T-helper 1 cell (primary cell): ENCODE results near the gene TNXB.

ENCODE experiments used
- DNase-seq, 5 donors: peaks; one replicate each; pipeline ENCODE4 v3.0.0-alpha.2; 2012 to 2020
- total RNA-seq, 4 donors: gene quantifications; one replicate each; lab custom pipeline; 2026; lab: John Stamatoyannopoulos, UW

TNXB gene, protein sequence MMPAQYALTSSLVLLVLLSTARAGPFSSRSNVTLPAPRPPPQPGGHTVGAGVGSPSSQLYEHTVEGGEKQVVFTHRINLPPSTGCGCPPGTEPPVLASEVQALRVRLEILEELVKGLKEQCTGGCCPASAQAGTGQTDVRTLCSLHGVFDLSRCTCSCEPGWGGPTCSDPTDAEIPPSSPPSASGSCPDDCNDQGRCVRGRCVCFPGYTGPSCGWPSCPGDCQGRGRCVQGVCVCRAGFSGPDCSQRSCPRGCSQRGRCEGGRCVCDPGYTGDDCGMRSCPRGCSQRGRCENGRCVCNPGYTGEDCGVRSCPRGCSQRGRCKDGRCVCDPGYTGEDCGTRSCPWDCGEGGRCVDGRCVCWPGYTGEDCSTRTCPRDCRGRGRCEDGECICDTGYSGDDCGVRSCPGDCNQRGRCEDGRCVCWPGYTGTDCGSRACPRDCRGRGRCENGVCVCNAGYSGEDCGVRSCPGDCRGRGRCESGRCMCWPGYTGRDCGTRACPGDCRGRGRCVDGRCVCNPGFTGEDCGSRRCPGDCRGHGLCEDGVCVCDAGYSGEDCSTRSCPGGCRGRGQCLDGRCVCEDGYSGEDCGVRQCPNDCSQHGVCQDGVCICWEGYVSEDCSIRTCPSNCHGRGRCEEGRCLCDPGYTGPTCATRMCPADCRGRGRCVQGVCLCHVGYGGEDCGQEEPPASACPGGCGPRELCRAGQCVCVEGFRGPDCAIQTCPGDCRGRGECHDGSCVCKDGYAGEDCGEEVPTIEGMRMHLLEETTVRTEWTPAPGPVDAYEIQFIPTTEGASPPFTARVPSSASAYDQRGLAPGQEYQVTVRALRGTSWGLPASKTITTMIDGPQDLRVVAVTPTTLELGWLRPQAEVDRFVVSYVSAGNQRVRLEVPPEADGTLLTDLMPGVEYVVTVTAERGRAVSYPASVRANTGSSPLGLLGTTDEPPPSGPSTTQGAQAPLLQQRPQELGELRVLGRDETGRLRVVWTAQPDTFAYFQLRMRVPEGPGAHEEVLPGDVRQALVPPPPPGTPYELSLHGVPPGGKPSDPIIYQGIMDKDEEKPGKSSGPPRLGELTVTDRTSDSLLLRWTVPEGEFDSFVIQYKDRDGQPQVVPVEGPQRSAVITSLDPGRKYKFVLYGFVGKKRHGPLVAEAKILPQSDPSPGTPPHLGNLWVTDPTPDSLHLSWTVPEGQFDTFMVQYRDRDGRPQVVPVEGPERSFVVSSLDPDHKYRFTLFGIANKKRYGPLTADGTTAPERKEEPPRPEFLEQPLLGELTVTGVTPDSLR (N-terminal part only)
- total RNA-seq = 5.4 to 9.7 (median 7.3) reads per million in 4 donors

DNA sequence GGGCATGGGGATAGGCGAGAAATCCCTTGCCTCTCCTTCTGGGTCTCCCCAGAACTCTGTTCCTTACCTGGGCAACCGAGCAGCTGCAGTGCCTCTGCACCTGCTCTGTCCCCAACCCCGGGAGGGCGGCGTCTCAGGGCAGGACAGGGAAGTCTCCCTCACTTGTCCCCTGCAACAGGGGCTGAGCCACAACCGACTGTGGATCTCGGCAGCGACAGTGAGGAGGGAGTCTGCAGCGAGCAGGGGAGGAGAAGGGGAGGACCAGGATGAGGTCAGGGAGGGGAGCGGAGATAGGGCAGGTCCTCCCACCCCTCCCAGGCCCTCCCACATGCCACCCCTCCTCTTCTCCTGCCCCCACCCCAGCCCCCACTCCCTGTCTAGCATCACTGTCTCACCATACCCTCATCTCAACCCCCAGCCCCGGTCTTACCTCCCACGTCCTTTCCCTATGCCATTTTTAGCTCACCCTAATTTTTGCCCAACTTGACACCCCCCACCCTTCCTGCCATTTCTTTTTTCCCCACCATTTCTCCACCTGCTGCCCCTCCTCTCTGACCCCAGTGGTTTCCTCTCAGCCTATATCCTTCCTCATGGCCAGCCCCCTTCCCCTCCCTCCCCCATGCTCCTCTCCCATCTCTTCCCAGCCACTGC, at the start of gene TNXB:
Gene TNXB, minus strand, starts transcription at position 225 of the 651 bp plus-strand sequence. CDS start 11,140 bp downstream, outside the sequence.
- no peak for DNase-seq

DNA sequence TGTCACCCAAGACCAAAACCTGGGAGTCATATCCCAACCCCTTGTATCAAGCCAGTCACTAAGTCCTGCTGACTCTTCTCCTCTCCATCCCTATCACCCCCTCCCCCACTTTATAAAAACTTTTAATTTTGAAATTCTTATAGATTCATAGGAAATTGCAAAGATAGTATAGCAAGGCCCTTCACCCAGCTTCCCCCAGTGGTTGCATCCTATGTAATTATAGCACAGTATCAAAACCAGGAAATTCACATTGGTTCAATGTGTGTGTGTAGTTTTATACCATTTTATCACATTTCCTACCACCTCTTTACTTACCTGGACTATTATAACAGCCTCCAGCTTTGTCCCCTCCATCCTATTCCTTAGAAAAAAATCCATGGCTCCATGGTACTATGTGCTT, 48.9 kb upstream of the TNXB start:
- no peak for DNase-seq

DNA sequence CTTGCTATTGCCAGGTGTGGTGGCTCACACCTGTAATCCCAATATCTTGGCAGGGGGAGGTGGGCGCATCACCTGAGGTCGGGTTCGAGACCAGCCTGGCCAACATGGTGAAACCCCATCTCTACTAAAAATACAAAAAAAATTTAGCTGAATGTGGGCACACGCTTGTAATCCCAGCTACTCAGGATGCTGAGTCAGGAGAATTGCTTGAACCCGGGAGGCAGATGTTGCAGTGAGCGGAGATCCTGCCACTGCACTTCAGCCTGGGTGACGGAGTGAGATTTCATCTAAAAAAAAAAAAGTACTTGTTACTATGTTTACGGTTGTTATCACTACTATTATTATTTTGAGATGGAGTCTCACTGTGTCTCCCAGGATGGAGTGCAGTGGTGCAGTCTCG, 47.8 kb upstream of the TNXB start:
- DNase-seq = no peak

DNA sequence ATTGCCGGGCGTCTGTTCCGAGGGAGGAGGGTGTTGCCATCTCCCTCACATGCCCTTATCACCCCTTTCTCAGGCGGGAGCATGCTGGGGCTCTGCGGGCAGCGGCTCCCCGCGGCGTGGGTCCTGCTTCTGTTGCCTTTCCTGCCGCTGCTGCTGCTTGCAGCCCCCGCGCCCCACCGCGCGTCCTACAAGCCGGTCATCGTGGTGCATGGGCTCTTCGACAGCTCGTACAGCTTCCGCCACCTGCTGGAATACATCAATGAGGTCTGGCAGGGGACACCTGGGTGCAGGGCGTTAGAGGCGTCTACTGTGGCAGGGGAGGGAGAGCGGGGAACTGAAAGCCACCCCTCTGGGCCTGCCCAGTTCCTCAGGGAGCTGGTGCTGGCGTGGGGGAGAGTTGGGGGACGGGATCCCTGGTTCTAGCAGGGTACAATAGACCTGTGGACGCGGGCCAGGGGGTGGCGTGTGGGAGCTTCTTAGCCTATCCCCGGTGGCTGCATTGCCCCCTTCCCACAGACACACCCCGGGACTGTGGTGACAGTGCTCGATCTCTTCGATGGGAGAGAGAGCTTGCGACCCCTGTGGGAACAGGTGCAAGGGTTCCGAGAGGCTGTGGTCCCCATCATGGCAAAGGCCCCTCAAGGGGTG, 45.5 kb upstream of the TNXB start:
- DNase-seq = peak; percentile 40 to 75 (median 55)

DNA sequence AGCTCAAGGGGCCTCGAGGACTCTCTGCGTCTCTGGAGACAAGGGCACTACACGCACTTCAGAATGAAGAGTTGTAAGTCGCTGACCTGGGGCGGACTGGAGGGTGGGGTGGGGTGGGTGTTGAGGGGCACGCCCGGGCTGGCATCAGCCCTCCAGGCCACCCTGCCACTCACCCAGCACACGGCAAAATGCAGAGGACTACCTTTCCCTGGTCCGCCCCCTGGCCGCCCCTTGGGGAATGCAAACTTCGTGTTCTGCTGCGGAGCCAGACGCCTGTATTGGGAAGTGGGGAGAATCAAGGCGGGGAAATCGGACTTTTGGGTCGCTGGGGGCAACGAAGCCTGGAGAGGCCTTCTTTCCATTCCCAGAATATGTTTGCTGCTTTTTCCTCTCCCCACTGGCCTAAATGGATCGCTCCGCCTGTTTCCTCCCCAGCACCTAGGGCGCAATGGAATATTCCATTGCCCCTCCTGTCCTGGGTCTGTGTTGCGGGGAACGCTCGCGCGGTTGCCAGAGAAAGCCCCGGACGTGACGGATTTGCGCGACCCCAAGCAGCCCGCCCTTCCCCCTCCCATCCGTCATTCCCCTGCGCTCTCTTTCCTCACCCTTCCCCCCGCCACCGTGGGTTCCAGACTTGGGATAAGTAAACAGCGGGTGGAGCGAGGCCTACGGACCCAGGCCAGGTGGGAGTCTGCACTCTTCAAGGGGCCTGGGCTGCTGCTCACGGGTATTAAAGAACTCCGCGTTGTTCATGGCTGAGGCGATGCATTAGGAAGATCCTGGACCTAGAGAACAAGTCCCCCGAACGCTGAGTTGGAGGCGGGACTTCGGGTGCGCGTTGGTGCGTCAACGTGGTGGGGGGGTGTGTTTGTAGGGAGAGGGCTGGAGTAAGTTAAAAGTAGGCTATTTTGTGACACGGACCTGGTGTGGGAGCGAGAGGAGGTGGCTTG, 44.7 kb upstream of the TNXB start, which contains the start of gene PPT2:
Gene PPT2, plus strand, starts transcription at position 578 of the 950 bp plus-strand sequence. CDS start 454 bp downstream, outside the sequence.
- DNase-seq = peak; percentile 29 to 84 (median 56)

DNA sequence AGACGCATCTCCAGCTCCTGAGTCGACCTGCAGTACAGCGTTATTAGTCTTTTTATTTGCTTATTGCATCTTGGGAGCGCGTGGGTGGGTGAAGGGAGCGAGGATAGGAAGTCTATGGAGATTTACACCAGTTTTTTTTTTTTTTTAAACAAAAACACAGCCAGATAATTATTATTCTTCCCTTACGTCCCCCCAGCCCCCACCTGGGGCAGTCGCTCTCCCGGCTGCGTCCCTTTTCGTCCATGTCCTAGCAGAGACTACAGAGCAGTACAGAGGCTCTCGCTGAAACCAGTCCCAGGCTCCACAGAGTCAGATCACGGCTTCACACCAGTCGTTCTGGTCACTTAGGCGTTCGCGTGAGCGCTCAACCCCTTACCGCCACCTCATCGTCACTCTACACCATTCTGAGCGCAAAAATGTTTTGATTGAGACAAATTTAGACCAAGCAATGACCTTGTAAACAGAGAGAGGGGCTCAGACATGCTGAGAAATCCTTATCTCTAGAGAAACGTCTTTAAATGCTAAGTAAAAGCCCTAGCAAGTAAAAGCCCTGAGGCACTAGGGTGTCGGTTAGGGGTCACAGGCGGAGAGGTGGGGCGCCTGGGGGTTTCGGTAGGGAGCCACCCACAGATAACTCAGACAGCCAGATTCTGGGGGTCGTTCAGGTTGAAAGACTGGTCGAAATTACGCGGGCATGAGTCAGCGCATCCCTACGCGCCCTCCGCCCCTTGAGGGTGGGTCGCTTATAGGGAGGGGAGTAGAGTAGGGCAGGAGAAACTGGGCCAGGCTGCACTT, 43.8 kb upstream of the TNXB start:
- no peak for DNase-seq

DNA sequence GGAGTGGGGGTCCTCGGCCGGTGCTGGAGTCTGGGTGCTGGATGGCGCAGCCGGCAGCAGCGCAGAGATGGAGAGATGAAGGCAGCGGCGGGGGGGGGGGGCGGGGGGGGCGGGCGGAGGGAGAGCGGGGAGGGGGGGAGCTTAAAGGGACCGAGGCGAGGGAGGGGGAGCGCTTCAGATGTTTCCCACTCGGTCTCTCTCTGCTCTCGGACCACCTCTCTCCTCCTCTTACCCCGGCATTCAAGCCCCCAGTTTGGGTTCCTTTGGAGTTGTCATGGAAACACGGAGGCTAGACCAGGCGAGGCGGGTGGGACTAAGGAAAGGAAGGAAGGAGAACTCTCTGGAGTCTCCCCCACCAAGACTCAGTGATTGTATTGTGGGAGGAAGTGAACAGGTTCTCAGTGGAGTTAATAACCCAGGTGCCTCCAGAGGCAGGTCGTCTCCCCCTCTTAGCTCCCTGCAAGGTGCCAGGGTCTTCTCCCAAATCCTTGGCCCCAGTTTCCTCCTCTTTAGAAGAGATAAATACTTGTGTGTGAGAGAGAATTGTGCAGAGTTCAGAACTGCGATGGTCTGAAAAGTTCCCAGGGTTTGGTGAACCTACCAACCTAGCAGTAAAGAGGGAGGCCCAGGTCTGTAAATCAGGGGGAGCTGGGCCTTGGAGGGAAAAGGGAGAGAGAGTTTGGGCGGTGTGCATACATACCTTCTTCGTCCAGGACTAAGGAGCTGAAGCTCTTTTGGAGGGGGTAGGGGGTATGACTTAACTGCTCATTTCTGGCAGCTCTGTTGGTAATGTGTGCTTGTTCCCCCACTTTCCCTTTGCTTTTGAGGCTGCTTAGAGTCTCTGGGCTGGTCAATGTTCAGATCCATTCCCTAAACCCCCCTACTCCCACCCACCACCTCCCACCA, 43.0 kb upstream of the TNXB start, which contains the start of gene PRRT1:
Gene PRRT1, minus strand, starts transcription at position 77 of the 906 bp plus-strand sequence. CDS start 112 bp downstream, outside the sequence.
- no peak for DNase-seq

DNA sequence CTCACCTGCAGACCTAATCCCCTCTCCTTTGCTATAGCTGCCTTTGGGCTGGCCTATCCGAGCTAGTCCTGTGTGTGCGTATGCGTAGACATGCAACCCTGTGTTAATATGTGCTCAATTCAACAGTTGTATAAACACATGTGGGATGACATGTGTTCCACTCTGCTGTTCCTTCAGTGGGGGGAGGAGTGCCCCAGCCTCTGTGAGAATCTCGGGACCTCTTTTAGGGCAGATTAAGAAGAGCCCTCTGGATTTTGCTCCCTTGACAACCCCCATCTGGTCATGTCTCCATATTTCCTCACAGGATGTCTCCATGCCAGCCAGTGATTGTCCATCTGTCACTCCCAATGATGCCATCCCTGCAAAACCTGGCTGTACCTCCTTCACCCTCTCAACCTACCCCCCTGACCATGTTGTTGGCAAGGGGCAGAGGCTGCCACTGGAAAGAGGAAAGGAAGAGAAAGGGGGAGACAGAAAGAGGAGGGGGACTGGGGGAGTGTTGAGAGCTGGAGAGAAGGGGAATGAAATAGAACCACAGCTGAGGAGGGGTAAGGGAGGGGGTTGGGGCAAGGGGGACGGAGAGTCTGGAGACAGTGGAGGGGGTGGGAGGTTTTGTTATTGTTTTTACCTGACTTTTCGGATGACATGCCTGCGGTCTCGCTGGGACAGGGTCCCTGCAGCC, 42.2 kb upstream of the TNXB start:
- DNase-seq = no peak

DNA sequence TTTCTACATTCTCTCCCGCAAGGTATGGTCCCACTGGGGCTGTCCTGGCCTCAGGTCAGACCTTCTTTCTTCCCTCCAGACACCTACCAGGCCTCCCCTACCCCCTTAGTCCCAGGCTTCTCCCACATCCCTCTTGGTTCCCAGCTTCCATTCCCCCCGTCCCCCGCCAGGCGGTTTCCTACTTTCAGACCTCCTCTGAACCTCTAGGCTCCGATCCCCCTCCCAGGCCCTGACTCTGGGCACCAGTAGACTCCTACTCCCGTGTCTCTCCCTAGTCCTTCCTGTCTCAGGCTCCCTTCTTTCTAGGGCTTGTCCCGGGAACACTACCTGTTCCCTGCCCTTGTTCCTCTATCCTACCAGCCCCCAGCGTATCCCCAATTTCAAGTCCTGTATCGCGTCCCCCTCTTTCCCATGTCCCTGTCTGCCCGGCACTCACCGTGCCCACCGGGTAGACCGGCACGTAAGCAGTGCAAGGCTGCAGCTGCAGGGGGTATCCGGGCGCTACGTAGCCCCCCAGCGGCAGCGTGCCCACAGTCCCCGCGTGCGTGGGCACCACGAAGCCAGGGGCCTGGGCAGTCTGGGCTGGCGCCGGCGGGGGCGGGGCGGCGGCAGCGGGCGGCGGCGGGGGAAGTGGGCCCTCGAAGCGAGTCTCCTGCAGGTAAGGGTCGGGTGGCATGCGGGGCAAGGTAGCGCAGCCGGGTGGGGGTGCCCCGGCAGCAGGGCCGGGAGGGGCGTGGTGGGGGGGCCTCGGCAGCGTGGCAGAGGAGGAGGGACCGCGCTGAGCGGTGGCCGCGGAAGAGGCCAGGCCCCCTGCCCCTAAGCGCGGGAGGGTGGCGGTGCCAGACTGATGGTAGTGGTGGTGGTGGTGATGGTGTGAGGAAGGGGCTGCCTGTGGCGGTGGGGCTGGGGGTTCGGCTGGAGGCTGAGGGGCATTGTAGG, 41.1 kb upstream of the TNXB start:
- no peak for DNase-seq

DNA sequence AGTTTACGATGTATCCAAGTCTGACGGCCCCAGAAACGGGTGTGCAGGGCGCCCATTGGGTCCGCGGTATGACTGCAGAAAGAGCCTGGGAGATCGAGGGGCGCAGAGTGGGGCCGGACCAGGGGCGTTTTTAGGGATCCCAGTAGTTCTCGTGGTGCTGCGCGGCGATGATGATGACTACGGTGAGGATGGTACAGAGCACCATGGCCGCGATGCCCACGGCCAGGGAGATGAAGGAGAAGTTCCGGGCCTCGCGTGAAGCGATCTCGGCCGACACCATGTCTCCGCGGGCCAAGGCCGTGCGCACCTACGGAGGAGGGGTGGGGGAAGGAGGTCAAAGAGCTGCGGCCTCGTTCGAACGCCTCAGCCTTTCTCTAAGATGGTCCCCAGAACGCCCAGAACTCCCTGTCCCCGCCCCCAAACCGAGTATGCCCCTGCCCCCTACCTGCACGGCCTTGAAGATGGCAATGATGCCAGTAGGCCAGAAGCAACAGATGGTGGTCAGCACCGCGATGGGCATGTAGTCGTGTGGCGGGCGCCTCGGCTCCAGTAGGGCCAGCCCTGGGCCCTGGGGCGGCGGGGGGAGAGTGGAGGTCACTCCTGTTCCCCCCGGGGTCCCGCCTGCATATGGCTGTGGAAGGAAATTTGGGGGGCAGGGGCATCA, 40.1 kb upstream of the TNXB start:
- DNase-seq = no peak

DNA sequence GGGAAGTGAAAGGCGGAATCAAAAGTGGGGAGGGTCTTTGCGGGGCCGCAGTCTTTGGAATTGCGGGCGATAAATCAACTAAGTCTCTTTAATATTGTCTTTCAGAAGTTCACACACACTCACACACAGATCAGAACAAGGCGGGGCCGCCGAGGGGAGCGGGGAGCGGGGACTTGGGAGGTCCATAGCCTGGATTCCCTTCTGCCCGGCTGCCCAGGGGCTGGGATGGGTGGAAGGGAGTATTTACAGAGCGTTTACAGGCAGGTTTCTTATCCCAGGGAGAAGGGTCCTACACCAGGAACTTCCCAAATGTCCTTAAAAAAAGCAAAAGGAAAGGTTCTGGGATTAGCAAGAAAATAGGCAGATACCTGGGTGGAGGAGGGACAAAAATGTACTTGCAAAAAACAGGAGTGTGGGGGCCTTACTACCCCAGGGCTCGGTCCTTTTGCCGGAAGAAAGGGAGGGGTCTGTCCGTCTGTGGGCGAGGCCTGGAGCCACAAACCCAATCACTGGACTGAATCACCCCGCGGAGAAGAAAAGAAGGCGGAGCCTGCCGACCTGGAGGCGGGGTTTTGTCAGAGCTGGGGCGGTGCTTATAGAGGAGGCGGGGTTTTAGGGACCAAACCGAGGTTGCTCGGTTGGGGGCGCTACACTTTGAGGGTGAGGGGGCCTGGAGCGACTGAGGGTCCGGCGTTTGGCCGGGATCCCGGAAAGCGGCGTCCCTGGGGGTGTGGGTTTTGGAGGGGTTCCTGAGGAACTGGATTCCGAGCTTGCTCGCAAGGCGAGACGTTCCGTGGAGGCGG, 39.4 kb upstream of the TNXB start:
- DNase-seq = peak; percentile 27 to 67 (median 47)

DNA sequence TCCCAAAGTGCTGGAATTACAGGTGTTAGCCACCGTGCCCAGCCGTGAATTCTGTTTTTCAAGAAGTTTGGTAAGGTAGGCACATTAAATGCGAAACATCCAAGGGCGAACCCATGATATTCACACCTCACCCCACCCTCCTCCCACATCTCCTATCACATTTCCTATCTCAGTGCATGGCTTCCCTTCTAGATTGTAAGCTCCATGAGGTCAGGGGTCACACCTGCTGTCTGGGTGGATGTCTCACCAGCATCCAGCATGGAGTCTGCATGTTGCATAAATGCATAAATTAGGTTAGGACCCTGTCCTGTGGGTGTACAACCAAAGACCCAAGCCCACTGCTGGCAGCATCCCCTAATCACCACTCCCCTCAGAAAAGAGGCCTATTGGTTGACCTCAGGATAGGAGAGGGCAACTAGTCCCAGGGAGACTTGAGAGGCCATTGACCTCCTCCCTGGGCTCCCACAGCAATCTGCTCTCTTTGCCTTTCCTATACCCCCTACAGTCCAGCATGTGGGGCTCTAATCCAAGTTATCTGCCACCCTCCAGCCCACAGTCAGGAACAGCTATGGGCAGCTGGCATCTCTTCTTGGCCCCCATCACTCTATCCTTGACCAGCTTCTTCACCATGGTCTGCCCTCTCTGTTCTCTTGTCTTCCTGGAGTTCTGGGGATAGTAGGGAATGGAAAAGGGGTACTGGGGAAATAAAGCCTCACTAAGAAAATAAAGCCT, 38.4 kb upstream of the TNXB start:
- DNase-seq = no peak

DNA sequence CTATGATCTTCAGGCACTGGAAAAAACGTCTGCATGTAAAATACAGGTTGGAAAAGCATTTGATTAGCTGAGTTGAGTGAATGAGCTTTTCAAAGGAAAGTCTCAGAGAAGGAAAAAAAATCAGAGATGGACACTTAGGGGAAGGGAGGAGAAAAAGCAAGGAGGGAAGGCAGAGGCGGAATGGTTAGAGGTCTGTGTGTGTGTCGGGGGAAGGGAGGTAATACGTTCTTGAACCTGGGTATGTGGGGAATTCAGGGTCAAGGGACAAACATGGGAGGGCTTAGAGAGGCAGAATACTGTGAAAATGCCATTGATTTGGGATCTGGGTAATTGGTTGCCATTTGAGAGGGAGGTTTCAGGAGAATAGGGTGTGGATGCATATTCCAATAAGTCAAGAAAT, 37.5 kb upstream of the TNXB start:
- no peak for DNase-seq

DNA sequence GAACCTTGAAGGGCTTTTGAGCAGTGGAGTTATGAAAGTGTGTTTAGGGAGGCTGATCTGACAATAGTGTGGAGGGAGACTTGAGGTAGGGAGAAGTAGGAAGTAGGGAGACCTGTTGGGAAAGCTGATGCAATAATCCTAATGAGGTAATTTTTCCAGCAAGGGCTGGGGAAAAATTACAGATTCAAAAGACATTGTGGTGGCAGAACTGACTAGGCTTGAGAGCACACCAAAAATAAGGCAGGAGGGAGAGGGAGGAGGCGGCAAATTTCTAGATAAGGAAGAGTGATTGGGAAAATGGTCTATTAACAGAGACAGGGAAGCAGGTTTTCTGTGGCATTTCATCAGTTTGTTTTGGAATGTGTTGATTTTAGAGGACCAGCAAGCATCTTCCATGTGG, 37.1 kb upstream of the TNXB start:
- DNase-seq = no peak
